Sciatic nerve (tissue), 1 donor: ENCODE results near the gene DMRTC1. TPM values are rescaled to one million over a fixed set of nuclear protein-coding genes. Genes with fewer than 3 reads are reported as not detected.

Experiments used
- total RNA-seq: library from RNA; stranded (reverse); fragmentation: NEBNext Ultra II Directional; extraction: Animal tissue kit (Norgen Biotek cat#: 25700); gene quantifications from one replicate; pipeline ENCODE4 v1.2.1, GENCODE V29; 2021
- donor health status: DM: no; HTN: no; CAD: no.

DMRTC1 gene
- total RNA-seq, 1 donor from 2014 or later = not detected

Other genes starting within 250 kb of the DMRTC1 start
- 2.8 TPM for gene PHKA1, start 229.5 kb downstream of the DMRTC1 start, total RNA-seq
- 0.45 TPM for gene DMRTC1B, start 166.9 kb downstream of the DMRTC1 start, total RNA-seq
- gene FAM236B, start 161.2 kb downstream of the DMRTC1 start, total RNA-seq = not detected
- not detected for gene FAM236D, start 135.6 kb downstream of the DMRTC1 start, total RNA-seq
- not detected for gene FAM236C, start 31.2 kb downstream of the DMRTC1 start, total RNA-seq
- not detected for gene FAM236A, start 5.6 kb downstream of the DMRTC1 start, total RNA-seq
- not detected for gene PABPC1L2B, start 59.1 kb upstream of the DMRTC1 start, total RNA-seq
- not detected for gene PABPC1L2A, start 135.7 kb upstream of the DMRTC1 start, total RNA-seq